WTC11 (cell line): Measurements from ENCODE around the gene ZSCAN2.

Experiments
- ESRRA ChIP-seq: sonication (generic); formaldehyde crosslinking; IDR thresholded peaks from 2 replicates; pipeline ENCODE4 v1.8.1; 2022; ENCODE audit warnings: mild to moderate bottlenecking, missing genetic modification reagents, borderline replicate concordance
- MXD4 ChIP-seq: fragments of 250-450 bp; sonication (Bioruptor Pico); IDR thresholded peaks from 2 replicates; pipeline ENCODE4 v1.8.0; 2021; ENCODE audit warnings: mild to moderate bottlenecking, moderate library complexity, borderline replicate concordance
- TP53 ChIP-seq: sonication (generic); formaldehyde crosslinking; IDR thresholded peaks from 2 replicates; pipeline ENCODE4 v1.8.1; 2023; ENCODE audit warnings: mild to moderate bottlenecking, missing genetic modification reagents
- ZNF138 ChIP-seq: sonication (generic); formaldehyde crosslinking; conservative IDR thresholded peaks from 2 replicates; pipeline ENCODE4 v1.8.1; 2022; ENCODE audit warnings: mild to moderate bottlenecking, moderate library complexity, missing genetic modification reagents
- TF ChIP-seq, protein P1 (sequence below): fragments of 200-600 bp; IDR thresholded peaks from 2 replicates; pipeline ENCODE4 v1.8.0; 2022; ENCODE audit warnings: antibody characterized with exemption
- TF ChIP-seq, protein P2 (sequence below): sonication (generic); formaldehyde crosslinking; IDR thresholded peaks from 2 replicates; pipeline ENCODE4 v1.8.1; 2022; ENCODE audit warnings: mild to moderate bottlenecking, missing genetic modification reagents, moderate library complexity, borderline replicate concordance
- TF ChIP-seq, protein P3 (sequence below): fragments of 250-450 bp; sonication (Bioruptor Pico); IDR thresholded peaks from 2 replicates; pipeline ENCODE4 v1.9.0; 2021; ENCODE audit warnings: moderate library complexity, mild to moderate bottlenecking, inconsistent platforms, borderline replicate concordance
- TF ChIP-seq, protein P4 (sequence below): sonication (generic); formaldehyde crosslinking; IDR thresholded peaks from 2 replicates; pipeline ENCODE4 v1.8.1; 2022; ENCODE audit warnings: low read depth, missing genetic modification reagents, borderline replicate concordance

DNA sequence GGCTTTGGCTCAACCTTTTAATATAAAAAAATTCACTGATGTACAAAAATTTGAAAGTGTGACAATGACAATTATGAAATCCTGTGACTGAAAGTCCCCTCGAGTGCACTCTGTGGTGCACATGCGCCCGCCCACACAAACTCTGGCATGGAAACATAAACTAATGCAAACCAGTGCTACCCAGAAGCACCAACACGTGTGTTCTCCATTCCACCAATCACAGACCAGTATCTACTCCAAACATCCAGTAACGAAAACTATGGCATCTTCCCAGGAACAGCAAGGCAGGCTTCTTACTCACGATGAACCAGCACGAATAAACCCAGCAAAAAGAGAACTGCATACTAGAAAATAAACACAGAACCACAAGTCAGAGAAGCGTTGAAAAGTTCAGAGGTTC is 68.9 kb downstream of the ZSCAN2 start:
- TF ChIP-seq MXD4 (no peak), TP53 (no peak), ESRRA (no peak), ZNF138 (CRISPR knock-in tag) (no peak)
- TF ChIP-seq, protein P1, sequence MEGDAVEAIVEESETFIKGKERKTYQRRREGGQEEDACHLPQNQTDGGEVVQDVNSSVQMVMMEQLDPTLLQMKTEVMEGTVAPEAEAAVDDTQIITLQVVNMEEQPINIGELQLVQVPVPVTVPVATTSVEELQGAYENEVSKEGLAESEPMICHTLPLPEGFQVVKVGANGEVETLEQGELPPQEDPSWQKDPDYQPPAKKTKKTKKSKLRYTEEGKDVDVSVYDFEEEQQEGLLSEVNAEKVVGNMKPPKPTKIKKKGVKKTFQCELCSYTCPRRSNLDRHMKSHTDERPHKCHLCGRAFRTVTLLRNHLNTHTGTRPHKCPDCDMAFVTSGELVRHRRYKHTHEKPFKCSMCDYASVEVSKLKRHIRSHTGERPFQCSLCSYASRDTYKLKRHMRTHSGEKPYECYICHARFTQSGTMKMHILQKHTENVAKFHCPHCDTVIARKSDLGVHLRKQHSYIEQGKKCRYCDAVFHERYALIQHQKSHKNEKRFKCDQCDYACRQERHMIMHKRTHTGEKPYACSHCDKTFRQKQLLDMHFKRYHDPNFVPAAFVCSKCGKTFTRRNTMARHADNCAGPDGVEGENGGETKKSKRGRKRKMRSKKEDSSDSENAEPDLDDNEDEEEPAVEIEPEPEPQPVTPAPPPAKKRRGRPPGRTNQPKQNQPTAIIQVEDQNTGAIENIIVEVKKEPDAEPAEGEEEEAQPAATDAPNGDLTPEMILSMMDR: no peak
- TF ChIP-seq, protein P2, sequence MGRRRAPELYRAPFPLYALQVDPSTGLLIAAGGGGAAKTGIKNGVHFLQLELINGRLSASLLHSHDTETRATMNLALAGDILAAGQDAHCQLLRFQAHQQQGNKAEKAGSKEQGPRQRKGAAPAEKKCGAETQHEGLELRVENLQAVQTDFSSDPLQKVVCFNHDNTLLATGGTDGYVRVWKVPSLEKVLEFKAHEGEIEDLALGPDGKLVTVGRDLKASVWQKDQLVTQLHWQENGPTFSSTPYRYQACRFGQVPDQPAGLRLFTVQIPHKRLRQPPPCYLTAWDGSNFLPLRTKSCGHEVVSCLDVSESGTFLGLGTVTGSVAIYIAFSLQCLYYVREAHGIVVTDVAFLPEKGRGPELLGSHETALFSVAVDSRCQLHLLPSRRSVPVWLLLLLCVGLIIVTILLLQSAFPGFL (CRISPR knock-in tag): no peak
- TF ChIP-seq, protein P3, sequence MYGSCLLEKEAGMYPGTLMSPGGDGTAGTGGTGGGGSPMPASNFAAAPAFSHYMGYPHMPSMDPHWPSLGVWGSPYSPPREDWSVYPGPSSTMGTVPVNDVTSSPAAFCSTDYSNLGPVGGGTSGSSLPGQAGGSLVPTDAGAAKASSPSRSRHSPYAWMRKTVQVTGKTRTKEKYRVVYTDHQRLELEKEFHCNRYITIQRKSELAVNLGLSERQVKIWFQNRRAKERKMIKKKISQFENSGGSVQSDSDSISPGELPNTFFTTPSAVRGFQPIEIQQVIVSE (CRISPR knock-in tag): no peak
- TF ChIP-seq, protein P4, sequence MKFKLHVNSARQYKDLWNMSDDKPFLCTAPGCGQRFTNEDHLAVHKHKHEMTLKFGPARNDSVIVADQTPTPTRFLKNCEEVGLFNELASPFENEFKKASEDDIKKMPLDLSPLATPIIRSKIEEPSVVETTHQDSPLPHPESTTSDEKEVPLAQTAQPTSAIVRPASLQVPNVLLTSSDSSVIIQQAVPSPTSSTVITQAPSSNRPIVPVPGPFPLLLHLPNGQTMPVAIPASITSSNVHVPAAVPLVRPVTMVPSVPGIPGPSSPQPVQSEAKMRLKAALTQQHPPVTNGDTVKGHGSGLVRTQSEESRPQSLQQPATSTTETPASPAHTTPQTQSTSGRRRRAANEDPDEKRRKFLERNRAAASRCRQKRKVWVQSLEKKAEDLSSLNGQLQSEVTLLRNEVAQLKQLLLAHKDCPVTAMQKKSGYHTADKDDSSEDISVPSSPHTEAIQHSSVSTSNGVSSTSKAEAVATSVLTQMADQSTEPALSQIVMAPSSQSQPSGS (CRISPR knock-in tag): no peak
